ENCODE data around the gene CEP128.

Gene CEP128

GRCh38 chr14:80754696-80755095 lies 186.8 kb downstream of the CEP128 start:
- H3K4me3 ChIP-seq (ENCODE audit: low read depth, low read length): no peak overlapping the region
- no peak for DNase-seq (ENCODE audit: low read depth)
- TF ChIP-seq CTCF (conservative IDR thresholded peaks at IDR 0.05; ENCODE audit: low read depth, low read length): no peak

- H3K4me3 ChIP-seq (ENCODE audit: low read depth, low read length): no peak overlapping the region
- no peak for TF ChIP-seq CTCF (conservative IDR thresholded peaks at IDR 0.05; ENCODE audit: low read depth, low read length)
- DNase-seq (ENCODE audit: low read depth): no peak
Measured at GRCh38 chr14:80751285-80751684, 190.3 kb downstream of the CEP128 start.

- no peak for TF ChIP-seq CTCF (conservative IDR thresholded peaks at IDR 0.05; ENCODE audit: low read depth, low read length)
- DNase-seq (ENCODE audit: low read depth): no peak
- H3K4me3 ChIP-seq (ENCODE audit: low read depth, low read length): no peak overlapping the region
Measured at GRCh38 chr14:80726211-80726610, 215.3 kb downstream of the CEP128 start.

- no peak for DNase-seq (ENCODE audit: low read depth)
- H3K4me3 ChIP-seq (ENCODE audit: low read depth, low read length): no peak overlapping the region
- TF ChIP-seq CTCF (conservative IDR thresholded peaks at IDR 0.05; ENCODE audit: low read depth, low read length): no peak
Measured at GRCh38 chr14:80718940-80719339, 222.6 kb downstream of the CEP128 start.

GRCh38 chr14:80714474-80714873 lies 227.1 kb downstream of the CEP128 start:
- TF ChIP-seq CTCF (conservative IDR thresholded peaks at IDR 0.05; ENCODE audit: low read depth, low read length): no peak
- no peak for DNase-seq (ENCODE audit: low read depth)
- H3K4me3 ChIP-seq (ENCODE audit: low read depth, low read length): no peak overlapping the region

GRCh38 chr14:80713076-80713850 lies 228.3 kb downstream of the CEP128 start:
- no peak overlapping the region for H3K4me3 ChIP-seq (ENCODE audit: low read depth, low read length)
- no peak for TF ChIP-seq CTCF (conservative IDR thresholded peaks at IDR 0.05; ENCODE audit: low read depth, low read length)
- no peak for DNase-seq (ENCODE audit: low read depth)
